GM19452 (cell line): Measurements from ENCODE around the gene CCL28.
"Not testable (repeated sequence)": the region's sequence is repeated elsewhere in the genome, so short reads cannot be mapped to it uniquely, and the experiment has no call there.

Source experiments
- ATAC-seq: cut with Tn5 transposase; IDR thresholded peaks from one replicate; pipeline ENCODE4 v1.9.1; 2021; ENCODE audit not compliant: unreplicated experiment

Gene CCL28

DNA sequence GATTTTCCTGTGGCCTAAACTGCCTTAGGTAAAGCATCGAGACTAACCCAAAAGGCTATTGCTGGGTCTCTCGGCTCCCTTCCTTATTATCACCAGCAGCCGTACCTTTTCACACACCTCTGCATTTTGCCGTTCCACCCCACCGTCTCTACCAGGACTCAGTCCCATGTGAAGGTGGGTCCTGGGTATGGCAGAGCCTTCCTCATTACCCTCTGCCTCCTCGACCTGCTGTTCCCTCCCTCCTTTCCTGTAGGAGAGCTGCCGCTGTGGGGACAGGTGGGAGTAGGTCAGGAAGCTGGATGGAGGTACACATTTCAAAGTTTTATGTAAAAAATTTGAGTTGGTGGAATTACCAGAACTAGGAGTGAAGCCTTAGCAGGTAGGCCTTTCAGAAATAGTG lies 1.8 kb downstream of the CCL28 start:
- ATAC-seq, result no peak

DNA sequence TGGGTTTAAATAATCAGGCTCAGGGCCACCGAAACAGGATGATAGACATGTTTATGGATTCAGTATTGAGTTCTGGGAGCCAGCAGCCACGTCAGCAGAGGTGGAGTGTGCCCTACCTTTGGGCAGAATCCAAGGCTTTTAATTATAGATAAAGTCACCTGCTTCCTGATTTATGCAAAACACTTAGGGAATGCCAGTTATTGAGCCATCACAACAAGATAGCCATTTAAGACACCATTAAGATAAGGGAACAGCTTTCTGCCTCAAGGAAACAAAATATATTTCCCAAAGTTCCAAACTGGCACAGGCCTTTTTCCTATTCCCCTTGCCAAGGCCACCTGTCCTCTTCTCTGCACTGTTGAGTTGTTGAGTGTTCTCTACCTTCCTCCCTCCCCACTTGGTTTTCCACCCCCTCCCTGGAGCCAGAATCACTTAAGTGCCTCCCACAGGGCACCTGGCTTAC lies 2.4 kb downstream of the CCL28 start:
- no peak for ATAC-seq

DNA sequence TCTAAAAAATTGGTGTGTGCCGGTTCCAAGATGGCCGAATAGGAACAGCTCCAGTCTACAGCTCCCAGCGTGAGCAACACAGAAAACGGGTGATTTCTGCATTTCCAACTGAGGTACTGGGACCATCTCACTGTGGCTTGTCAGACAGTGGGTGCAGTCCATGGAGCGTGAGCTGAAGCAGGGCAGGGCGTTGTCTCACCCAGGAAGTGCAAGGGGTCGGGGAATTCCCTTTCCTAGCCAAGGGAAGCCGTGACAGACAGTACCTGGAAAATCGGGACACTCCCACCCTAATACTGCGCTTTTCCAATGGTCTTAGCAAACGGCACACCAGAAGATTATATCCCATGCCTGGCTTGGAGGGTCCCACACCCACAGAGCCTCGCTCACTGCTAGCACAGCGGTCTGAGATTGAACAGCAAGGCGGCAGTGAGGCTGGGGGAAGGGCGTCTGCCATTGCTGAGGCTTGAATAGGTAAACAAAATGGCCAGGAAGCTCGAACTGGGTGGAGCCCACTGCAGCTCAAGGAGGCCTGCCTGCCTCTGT lies 9.6 kb downstream of the CCL28 start:
- not testable (repeated sequence) for ATAC-seq

DNA sequence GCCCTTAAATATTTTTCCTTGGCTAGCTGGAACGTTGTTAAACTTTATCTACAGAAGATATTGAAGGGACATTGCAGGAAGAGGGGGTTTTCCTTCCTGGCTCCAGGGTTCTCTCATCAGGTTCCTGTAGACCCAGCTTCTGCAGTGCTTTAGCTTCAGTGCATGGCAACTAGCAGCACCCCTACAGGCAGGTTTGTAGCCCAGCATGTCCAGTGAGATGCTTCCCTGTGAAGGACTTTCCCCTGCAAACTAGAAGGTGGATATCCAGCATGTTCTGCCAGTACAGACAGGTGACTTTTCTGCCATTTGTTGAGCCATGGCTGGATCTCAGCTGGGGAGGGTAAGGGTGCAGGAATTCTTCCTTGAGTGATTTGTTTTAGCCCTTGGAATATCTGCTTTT lies 10.4 kb downstream of the CCL28 start:
- ATAC-seq, result no peak

DNA sequence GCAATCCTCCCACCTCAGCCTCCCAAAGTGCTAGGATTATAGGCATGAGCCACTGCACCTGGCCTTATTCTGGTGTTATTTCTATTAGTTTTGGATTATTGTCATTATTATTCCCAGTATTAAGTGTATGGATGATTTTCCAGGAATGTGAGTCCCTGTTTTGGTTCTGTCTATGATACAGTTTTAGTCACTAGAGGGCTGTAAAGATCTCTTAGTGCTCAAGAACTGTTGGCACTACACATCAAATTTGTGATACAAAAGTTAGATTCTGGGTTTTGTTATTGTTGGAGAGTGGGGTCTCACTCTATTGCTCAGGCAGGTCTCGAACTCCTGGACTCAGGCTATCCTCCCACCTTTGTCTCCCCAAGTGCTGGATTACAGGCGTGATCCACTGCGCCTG lies 12.1 kb downstream of the CCL28 start:
- no peak for ATAC-seq

DNA sequence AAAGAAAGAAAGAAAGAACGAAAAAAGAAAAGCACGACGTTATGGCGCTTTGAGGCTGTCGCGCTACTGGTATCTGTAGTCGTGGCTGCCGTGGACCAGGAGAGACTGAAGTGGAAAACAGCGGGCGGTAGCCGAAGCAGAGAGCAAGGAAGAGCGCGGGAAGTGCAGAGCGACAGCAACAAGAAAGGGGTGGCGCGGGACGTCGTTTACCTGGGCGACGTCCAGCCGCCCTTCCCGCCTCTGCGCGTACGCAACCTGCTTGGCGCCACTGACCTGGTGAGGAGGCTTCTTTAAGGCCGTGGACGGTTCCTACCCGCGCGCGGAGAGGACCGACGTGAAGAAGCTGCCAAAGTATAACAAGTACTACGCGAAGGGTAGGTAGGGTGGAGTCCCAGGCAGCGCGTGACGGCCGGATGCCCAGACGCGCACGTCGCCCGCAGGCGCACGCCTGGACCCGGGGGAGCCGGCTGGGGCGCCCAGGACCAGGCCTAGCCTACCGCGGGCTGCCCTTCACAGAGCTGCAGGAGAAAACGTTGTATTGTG lies 15.4 kb downstream of the CCL28 start:
- peak; percentile 99 for ATAC-seq

DNA sequence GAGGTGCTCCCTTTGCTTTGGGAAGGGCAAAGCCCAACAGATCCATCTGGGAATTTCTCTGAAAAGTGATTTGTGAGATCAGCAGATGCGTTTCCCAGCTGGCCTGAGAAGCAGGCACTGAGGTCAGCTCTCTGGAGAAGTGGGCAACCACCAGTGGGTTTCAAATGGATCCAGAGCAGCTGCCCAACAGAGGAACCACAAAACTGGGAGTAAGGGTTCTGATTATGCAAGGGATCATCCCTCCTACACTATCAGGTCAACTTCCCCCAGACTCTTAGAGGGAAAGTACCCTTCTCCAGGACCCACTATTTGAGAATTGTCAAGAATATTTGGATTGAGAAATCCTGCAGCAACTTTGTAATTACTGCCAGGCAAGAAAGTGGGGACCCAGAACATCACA lies 21.7 kb downstream of the CCL28 start:
- ATAC-seq, result no peak

DNA sequence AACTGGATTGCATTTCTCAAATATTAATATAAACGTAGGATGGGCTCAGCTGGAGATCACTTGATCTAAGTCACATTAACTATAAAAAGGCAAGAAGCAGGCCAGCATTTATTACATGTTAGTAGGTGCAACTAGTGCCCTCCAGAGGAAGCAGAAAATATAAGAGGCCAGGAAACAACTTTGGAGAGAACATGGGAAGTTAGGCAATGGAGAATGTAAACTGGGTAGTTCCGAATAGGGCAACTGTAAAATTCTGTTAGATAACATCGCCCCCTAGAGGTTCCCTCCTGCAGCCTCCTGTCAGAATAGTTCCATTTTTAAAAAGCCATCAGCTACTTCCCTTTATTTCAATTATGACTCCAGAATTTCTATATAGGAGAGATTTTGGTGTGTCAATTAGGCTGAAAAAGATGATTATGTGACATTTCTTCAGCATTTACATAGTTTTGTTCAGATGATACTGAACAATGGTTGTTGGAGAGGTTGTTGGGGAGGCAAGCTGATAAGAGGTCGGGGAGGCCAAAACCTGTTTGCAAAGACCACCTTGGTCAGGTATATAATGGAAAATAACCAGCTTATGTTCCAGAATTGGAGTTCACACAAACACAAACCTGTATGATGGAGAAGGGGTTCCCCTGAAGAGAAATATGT lies 22.4 kb downstream of the CCL28 start:
- ATAC-seq, result peak; percentile 47

DNA sequence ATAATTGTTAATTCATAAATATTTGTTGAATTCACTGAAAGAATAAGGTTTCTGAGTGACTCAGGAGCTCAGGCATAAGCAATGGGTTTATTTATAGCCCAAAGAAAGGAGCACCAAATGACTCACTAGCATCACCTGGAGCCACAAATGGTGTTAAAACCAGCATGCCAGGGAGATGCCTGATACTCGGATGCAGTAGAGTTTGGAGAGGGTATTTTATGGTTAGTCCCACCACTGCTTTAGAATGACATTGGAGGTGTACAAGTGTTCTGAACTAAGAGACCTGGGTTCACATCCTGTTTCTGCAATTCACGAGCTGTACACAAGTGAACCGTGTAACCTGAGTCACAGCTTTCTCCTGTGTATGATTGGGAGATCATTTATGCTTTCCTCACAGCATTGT lies 25.2 kb downstream of the CCL28 start:
- ATAC-seq, result peak; percentile 55

DNA sequence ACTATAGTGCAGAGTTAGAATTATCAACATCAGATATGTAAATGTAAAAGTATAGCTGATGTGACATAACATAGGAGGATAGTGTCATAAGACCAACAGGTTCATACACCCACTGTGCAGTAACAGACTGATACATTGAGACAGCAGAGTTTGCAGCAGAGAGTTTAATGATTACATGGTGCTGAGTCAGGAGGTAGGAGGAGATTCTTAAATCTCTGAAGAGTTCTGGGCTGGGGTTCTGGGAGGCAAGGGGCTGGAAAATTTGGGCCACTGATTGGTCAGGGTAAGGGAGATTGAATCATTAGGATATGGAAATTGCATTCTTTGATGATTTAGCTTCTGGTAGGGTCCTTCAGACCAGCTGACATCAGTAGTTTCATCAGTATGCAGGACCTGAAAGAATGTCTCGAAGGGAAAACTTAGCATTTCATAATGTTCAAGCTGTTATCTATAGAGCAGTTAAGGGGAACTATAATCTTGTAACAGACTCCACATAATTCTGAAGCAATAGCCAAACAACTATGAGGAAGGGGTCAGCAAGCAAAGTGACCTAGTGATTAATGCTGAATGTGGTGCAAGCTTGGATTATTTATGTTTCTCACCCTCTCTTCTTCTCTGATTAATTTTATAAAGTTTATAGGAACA lies 35.6 kb downstream of the CCL28 start:
- ATAC-seq, result no peak

DNA sequence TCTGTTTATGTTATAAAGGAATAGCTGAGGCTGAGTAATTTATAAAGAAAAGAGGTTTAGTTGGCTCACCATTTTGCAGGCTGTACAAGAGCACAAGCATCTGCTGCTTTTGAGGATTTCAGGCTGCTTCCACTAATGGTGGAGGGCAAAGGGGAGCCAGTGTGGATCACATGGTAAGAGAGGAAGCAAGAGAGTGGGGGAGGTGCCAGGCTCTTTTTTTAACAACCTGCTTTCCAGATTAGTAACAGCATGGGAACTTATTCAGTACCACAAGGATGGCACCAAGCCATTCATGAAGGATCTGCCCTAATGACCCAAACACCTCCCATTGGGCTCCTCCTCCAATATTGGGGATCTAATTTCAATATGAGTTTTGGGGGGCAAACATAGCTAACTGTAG lies 40.4 kb downstream of the CCL28 start:
- ATAC-seq, result no peak

DNA sequence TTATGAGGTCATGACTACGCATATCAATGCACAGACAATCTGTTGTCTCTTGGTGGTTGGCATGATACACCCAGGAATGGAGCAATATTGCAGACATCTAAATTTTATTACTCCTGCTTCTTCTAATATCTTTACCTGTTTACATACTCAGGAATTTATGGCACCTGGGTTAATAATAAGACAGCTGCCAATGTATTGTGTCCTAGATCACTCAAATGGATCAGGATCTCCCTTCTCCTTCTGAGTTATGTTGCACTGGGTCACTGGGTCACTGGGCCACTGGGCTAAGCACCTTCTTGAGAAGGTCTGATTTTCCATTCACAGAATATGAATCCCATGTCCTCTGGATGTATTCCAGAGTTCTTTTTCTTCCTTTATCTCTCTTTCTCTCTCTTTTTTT lies 41.8 kb downstream of the CCL28 start:
- ATAC-seq, result no peak

DNA sequence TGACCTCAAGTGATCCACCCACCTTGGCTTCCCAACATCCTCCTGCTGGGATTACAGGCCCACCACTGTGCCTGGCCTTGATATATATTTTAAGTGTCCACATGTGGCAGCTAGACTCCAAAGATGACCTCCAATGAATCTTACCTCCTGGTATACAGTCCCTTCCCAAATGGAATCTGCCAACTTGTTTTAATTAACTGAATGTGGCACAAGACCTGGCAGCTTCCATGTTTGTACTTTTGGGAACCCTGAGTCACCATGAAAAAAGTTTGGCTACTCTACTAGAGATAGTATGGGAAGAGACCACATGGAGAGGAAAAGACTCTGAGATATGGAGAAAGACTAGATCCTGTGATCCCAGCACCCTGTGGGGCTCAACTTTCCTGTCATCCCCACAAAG lies 42.5 kb downstream of the CCL28 start:
- no peak for ATAC-seq

DNA sequence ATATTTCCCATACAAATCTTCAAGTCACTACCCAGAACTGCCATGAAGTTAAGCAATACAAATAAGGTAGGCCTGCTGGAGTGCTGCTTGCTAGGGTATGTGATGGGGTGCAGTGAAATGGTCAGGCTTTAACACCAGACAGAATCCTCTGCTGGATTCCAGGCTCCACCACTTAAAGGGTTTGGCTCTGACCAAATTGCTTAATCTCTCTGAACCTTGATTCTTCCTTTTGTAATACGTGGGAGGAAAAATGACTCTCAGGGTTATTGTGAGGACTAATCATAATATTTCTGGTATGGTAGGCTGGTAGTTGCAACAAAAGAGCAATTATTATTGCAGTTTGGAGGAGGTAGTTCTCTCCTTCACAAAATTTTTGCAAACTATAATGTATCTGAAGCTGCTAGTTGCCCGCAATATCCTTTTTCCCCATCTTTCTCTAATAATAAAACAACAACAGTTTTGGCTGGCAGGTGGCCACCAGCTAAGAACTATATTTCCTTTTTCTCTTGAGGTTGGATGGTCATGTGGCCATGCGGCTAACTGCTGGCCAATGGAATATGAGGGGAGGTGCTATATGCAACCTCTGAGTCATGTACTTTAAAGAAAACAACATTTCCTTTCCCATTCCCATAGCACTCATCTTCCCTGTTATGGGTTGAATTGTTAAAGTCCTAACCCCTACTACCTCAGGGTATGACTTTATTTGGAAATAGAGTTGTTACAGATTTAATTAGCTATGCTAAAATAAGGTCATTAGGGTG lies 44.1 kb downstream of the CCL28 start:
- no peak for ATAC-seq

DNA sequence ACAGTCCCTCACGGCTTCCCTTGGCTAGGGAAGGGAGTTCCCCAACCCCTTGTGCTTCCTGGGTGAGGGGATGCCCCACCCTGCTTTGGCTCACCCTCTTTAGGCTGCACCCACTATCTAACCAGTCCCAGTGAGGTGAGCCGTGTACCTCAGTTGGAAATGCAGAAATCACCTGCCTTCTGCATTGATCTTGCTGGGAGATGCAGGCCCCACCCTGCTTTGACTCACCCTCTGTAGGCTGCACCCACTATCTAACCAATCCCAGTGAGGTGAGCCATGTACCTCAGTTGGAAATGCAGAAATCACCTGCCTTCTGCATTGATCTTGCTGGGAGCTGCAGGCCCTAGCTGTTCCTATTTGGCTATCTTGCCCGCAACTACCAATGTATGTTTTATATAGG lies 44.7 kb downstream of the CCL28 start:
- ATAC-seq, result no peak

DNA sequence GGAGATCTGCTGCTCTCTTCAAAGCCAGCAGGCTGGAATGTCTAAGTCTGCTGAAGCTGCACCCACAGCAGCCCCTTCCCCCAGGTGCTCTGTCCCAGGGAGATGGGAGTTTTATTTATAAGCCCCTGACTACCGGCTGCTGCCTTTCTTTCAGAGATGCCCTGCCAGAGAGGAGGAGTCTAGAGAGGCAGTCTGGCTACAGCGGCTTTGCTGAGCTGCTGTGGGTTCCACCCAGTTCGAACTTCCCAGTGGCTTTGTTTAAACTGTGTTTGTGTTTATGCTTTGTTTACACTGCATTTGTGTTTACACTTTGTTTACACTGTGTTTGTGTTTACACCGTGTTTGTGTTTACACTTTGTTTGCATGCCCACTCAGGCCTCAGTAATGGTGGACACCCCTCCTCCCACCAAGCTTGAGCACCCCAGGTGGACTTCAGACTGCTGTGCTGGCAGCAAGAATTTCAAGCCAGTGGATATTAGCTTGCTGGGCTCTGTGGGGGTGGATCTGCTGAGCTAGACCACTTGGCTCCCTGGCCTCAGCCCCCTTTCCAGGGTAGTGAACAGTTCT lies 45.4 kb downstream of the CCL28 start:
- ATAC-seq, result not testable (repeated sequence)

DNA sequence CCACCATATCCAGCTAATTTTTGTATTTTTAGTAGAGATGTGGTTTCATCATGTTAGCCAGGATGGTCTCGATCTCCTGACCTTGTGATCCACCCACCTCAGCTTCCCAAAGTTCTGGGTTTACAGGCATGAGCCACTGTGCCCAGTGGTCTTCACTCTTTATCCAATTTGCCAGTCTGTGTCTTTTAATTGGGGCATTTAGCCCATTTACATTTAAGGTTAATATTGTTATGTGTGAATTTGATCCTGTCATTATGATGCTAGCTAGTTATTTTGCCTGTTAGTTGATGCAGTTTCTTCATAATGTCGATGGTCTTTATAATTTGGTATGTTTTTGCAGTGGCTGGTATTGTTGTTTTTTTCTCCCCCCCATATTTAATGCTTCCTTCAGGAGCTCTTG lies 47.0 kb downstream of the CCL28 start:
- ATAC-seq, result not testable (repeated sequence)

DNA sequence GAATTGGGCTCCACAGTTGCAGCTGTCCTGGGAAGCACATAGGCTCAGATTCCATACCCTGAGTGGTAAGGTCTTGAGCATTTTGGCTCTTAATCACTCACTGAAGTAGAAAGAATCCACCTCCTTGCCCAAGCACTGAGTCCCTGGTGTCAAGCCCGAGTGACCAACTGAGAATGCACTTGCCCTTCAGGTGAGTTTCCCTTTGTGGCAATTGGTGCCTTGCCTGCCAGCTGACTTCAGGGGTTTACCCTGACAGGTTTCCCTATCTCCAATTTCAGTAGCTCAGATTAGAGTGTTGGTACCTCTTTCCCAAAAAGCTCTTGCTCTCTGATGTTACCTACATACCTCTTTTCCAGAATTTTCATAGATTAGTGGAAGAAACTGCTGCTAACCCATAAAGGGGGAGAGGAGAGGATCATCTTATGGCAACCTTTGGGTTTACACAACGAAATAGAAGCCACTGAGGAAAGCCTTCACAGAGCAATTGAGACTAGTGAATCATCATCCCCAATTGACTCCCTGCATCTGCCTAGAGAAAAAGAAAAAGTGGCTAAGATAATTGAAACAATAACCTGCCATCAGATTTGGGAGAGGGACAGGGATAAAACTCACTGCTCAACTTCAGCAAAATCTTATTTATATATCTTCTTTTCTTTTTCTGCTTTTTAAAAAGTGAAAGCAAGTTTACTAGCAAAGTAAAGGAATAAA lies 48.6 kb downstream of the CCL28 start:
- no peak for ATAC-seq

DNA sequence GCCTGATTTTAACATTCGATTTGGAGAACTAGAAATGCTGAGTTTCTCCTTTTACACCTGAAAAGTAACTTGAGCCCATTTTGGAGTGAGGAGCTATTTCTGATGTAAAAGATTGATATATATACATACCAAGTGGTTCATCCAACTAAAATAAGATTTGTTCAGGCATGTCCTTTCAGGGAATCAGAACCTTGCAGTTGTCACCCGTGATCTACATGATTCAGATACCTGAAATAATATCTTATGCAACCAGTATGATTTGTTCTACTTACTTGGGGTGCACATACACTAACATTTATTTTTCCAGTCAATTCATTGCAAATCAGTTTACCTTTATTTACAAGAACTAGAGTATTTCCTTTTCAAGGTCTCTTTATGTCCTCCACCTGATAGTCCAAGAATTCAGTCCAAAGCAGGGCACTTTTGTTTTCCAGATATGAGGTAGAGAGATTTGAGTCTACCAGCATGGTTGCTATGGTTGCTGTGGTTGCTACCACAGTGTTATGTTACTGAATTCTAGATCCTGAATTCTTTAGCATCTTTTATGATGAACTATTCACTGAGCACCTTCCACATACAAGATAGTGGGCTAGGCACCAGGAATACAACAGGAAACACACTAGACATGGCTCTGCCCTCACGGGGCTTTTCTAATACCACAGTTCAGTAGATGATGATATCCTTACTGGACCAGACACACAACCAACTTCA lies 49.3 kb downstream of the CCL28 start:
- no peak for ATAC-seq

DNA sequence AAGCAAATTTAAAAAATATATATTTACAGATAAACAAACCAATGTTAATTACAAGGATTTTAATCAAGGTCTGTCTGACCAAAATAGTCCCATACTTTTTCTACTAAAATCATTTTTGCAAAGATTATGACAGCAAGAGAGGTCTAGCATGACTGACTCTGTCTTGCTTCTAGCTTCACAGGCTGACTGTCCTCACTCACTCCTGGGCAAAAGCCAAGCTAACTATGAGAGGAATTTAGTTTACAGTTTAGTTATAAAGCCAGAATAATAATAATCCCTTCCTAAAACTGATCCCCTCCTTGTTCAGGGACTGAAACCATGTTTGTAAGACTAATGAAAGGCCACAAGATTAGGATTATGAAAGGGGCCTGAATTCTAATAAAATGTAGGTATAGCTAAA lies 53.5 kb downstream of the CCL28 start:
- no peak for ATAC-seq
